GM23248 (cell line): Measurements from ENCODE around the gene PSAP. TPM values are rescaled to one million over a fixed set of nuclear protein-coding genes. Genes with fewer than 3 reads are reported as not detected.

Source experiments
- DNase-seq: peaks from one replicate; pipeline ENCODE4 v3.0.0-alpha.2; 2015
- H2AFZ ChIP-seq: fragments of 200-600 bp; sonication (generic); 2 replicates; pipeline ENCODE4 v1.6.1; 2016; ENCODE audit warnings: antibody characterized with exemption
- H3F3A ChIP-seq: fragments of 200-600 bp; sonication (generic); 2 replicates; pipeline ENCODE4 v1.6.1; 2016; ENCODE audit warnings: mild to moderate bottlenecking, antibody characterized with exemption, mixed run types; ENCODE audit not compliant: insufficient read depth
- H3K27ac ChIP-seq: fragments of 200-600 bp; sonication (generic); 2 replicates; pipeline ENCODE4 v1.5.1; 2016; ENCODE audit warnings: mild to moderate bottlenecking
- H3K27me3 ChIP-seq: fragments of 200-600 bp; sonication (generic); replicated peaks from 2 replicates; pipeline ENCODE4 v1.6.1; 2016; ENCODE audit warnings: mild to moderate bottlenecking; ENCODE audit not compliant: insufficient read depth
- H3K36me3 ChIP-seq: fragments of 200-600 bp; sonication (generic); 2 replicates; pipeline ENCODE4 v1.6.1; 2016; ENCODE audit warnings: low read depth, mild to moderate bottlenecking
- H3K4me1 ChIP-seq: fragments of 200-600 bp; sonication (generic); 2 replicates; pipeline ENCODE4 v1.6.1; 2016; ENCODE audit warnings: mild to moderate bottlenecking; ENCODE audit not compliant: insufficient read depth
- H3K4me2 ChIP-seq: fragments of 200-600 bp; sonication (generic); one replicate; pipeline ENCODE4 v1.6.1; 2016; ENCODE audit warnings: mild to moderate bottlenecking; ENCODE audit not compliant: unreplicated experiment
- H3K4me3 ChIP-seq: fragments of 200-600 bp; sonication (generic); 2 replicates; pipeline ENCODE4 v1.5.1; 2016; ENCODE audit warnings: mild to moderate bottlenecking
- H3K79me2 ChIP-seq: fragments of 200-600 bp; sonication (generic); 2 replicates; pipeline ENCODE4 v1.6.1; 2016; ENCODE audit warnings: mild to moderate bottlenecking; ENCODE audit not compliant: insufficient read depth
- H3K9ac ChIP-seq: fragments of 200-600 bp; sonication (generic); 2 replicates; pipeline ENCODE4 v1.6.1; 2016; ENCODE audit warnings: mild to moderate bottlenecking
- H3K9me2 ChIP-seq: fragments of 200-600 bp; sonication (generic); 2 replicates; pipeline ENCODE4 v1.6.1; 2016; ENCODE audit warnings: mixed run types, mild to moderate bottlenecking, moderate library complexity; ENCODE audit not compliant: insufficient read depth
- H3K9me3 ChIP-seq: fragments of 200-600 bp; sonication (generic); one replicate; pipeline ENCODE4 v1.6.1; 2017; ENCODE audit warnings: low read depth
- H4K20me1 ChIP-seq: fragments of 200-600 bp; sonication (generic); 2 replicates; pipeline ENCODE4 v1.6.0; 2016; ENCODE audit not compliant: insufficient read depth
- EZH2 ChIP-seq: fragments of 200-600 bp; sonication (generic); IDR thresholded peaks from 2 replicates; pipeline ENCODE4 v1.6.1; 2018; ENCODE audit warnings: antibody characterized with exemption, mild to moderate bottlenecking; ENCODE audit not compliant: insufficient read depth, poor library complexity, severe bottlenecking
- EZH2phosphoT487 ChIP-seq: fragments of 200-600 bp; sonication (generic); IDR thresholded peaks from 2 replicates; pipeline ENCODE4 v1.6.1; 2018; ENCODE audit warnings: antibody characterized with exemption, moderate library complexity, mild to moderate bottlenecking, low read depth; ENCODE audit not compliant: insufficient read depth
- WGBS, 2 experiments: methylation state at CpG; one replicate each; pipeline ENCODE4 v1.1.6; 2015 to 2017; ENCODE audit warnings: low lambda C conversion rate in 2 of 2, low coverage in 1 of 2; ENCODE audit errors: missing lambda C conversion rate in 2 of 2; 5-methylcytosine and 5-hydroxymethylcytosine counted together
- in situ Hi-C: fragments of 300-500 bp; cut with MboI; formaldehyde crosslinking; loops from 2 replicates; pipeline ENCODE4 v1.15.0; 2020
- polyA plus RNA-seq: library from polyadenylated mRNA; unstranded; fragments of >200 nt; fragmentation: Nextera tagmentation; extraction: Ambion mirVana; gene quantifications from 2 replicates; pipeline ENCODE4 v1.2.1, GENCODE V29; 2016
- total RNA-seq: library from RNA; depleted of rRNA; stranded (reverse); fragments of >200 nt; shearing (Covaris generic); gene quantifications from 2 replicates; pipeline ENCODE4 v1.2.3, GENCODE V29; 2014

Gene PSAP
- total and polyA plus RNA-seq, 2 experiments from 2014 or later, result 715 to 1,142 TPM

GRCh38 chr10:71796749-71797405, 54.2 kb downstream of the PSAP start:
- Histone ChIP-seq H3K79me2 (no peaks in the 10 kb centered on the region), H3K27me3 (no peaks in the 10 kb centered on the region), H3K27ac (no peak overlapping the region), H3K9ac (no peak overlapping the region), H4K20me1 (no peaks in the 10 kb centered on the region), H3K36me3 (no peaks in the 10 kb centered on the region), H2AFZ (no peak overlapping the region), H3K4me1 (no peaks in the 10 kb centered on the region), H3F3A (no peaks in the 10 kb centered on the region), H3K9me3 (no peaks in the 10 kb centered on the region), H3K9me2 (no peaks in the 10 kb centered on the region), H3K4me3 (no peak overlapping the region), H3K4me2 (no peak overlapping the region)
- DNase-seq, result no peak
- TF ChIP-seq EZH2 (no peak), EZH2phosphoT487 (no peak)
- WGBS, 2 experiments, result 59 to 65% methylated on average over 7 of the region's 7 CpGs
- in situ Hi-C loops, result no loop called here

GRCh38 chr10:71795248-71795647, 55.8 kb downstream of the PSAP start:
- DNase-seq, result peak; percentile 49

GRCh38 chr10:71790749-71791440, 60.2 kb downstream of the PSAP start:
- Histone ChIP-seq H3K9ac (no peak overlapping the region), H3K27ac (no peak overlapping the region), H3K4me2 (no peak overlapping the region), H4K20me1 (no peaks in the 10 kb centered on the region), H3F3A (no peaks in the 10 kb centered on the region), H3K27me3 (0 out of 2 replicates have a peak, but pooled peaks cover 10% of the 10 kb centered on the region), H3K9me2 (no peaks in the 10 kb centered on the region), H3K4me3 (no peak overlapping the region), H3K79me2 (no peaks in the 10 kb centered on the region), H3K36me3 (no peaks in the 10 kb centered on the region), H3K9me3 (no peaks in the 10 kb centered on the region), H2AFZ (no peak overlapping the region), H3K4me1 (no peaks in the 10 kb centered on the region)
- no peak for DNase-seq
- in situ Hi-C loops, result no loop called here
- 71 to 72% methylated on average over 15 to 17 of the region's 17 CpGs for WGBS, 2 experiments
- TF ChIP-seq EZH2phosphoT487 (no peak), EZH2 (no peak)

More at GRCh38 chr10:71795248-71795647, 55.8 kb downstream of the PSAP start:
- no peaks in the 10 kb centered on the region for H3K27me3 ChIP-seq
- H3K9me3 ChIP-seq, result no peaks in the 10 kb centered on the region
- no peaks in the 10 kb centered on the region for H3K36me3 ChIP-seq
- H3K9me2 ChIP-seq, result no peaks in the 10 kb centered on the region
- no peak overlapping the region for H2AFZ ChIP-seq
- no peaks in the 10 kb centered on the region for H4K20me1 ChIP-seq
- H3K27ac ChIP-seq, result no peak overlapping the region
- no peak overlapping the region for H3K4me2 ChIP-seq
- no peaks in the 10 kb centered on the region for H3F3A ChIP-seq
- no peak for TF ChIP-seq EZH2phosphoT487
- no peak for TF ChIP-seq EZH2
- H3K4me3 ChIP-seq, result no peak overlapping the region
- in situ Hi-C loops, result no loop called here
- H3K9ac ChIP-seq, result no peak overlapping the region
- no peaks in the 10 kb centered on the region for H3K4me1 ChIP-seq
- WGBS, 2 experiments, result 9 to 10% methylated on average over 2 of the region's 2 CpGs
- no peaks in the 10 kb centered on the region for H3K79me2 ChIP-seq

- H3K4me2 ChIP-seq, result no peak overlapping the region
- H3F3A ChIP-seq, result no peaks in the 10 kb centered on the region
- no peaks in the 10 kb centered on the region for H4K20me1 ChIP-seq
- H3K9ac ChIP-seq, result no peak overlapping the region
- H3K27me3 ChIP-seq, result 0 out of 2 replicates have a peak, but pooled peaks cover 10% of the 10 kb centered on the region
- H3K79me2 ChIP-seq, result no peaks in the 10 kb centered on the region
- in situ Hi-C loops, result no loop called here
- no peak overlapping the region for H3K4me3 ChIP-seq
- no peak overlapping the region for H2AFZ ChIP-seq
- TF ChIP-seq EZH2phosphoT487 (no peak), EZH2 (no peak)
- no peaks in the 10 kb centered on the region for H3K9me2 ChIP-seq
- H3K36me3 ChIP-seq, result no peaks in the 10 kb centered on the region
- no peak overlapping the region for H3K27ac ChIP-seq
- no peak for DNase-seq
- H3K4me1 ChIP-seq, result no peaks in the 10 kb centered on the region
- 43 to 47% methylated on average over 4 to 7 of the region's 10 CpGs for WGBS, 2 experiments
- H3K9me3 ChIP-seq, result no peaks in the 10 kb centered on the region
Observed at GRCh38 chr10:71789871-71790270, 61.2 kb downstream of the PSAP start.
